ENCODE results near the gene DGKI.

Gene DGKI

DNA sequence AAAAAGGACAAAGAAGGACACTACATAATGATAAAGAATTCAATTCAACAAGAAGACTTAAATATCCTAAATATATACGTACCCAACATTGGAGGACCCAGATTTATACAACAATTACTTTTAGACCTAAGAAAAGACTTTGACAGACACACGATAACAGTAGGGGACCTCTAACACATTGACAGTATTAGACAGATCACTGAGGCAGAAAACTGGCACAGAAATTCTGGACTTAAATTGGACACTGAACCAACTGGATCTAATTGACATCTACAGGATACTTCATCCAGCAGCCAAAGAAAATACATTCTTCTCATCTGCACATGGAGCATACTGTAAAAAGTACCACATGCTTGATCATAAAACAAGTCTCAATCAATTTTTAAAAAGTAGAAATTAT lies 103.8 kb downstream of the DGKI start (continued):
- TF ChIP-seq GLIS2 (tag by site-specific recombination; IDR thresholded peaks at IDR 0.05): no peak
- TF ChIP-seq ZNF571 (tag by site-specific recombination; IDR thresholded peaks at IDR 0.05): no peak
- TF ChIP-seq, protein P1, sequence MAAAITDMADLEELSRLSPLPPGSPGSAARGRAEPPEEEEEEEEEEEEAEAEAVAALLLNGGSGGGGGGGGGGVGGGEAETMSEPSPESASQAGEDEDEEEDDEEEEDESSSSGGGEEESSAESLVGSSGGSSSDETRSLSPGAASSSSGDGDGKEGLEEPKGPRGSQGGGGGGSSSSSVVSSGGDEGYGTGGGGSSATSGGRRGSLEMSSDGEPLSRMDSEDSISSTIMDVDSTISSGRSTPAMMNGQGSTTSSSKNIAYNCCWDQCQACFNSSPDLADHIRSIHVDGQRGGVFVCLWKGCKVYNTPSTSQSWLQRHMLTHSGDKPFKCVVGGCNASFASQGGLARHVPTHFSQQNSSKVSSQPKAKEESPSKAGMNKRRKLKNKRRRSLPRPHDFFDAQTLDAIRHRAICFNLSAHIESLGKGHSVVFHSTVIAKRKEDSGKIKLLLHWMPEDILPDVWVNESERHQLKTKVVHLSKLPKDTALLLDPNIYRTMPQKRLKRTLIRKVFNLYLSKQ (tag by site-specific recombination; IDR thresholded peaks at IDR 0.05; ENCODE audit: borderline replicate concordance): no peak
- TF ChIP-seq ZNF324 (tag by site-specific recombination; IDR thresholded peaks at IDR 0.05): no peak
- TF ChIP-seq, protein P2, sequence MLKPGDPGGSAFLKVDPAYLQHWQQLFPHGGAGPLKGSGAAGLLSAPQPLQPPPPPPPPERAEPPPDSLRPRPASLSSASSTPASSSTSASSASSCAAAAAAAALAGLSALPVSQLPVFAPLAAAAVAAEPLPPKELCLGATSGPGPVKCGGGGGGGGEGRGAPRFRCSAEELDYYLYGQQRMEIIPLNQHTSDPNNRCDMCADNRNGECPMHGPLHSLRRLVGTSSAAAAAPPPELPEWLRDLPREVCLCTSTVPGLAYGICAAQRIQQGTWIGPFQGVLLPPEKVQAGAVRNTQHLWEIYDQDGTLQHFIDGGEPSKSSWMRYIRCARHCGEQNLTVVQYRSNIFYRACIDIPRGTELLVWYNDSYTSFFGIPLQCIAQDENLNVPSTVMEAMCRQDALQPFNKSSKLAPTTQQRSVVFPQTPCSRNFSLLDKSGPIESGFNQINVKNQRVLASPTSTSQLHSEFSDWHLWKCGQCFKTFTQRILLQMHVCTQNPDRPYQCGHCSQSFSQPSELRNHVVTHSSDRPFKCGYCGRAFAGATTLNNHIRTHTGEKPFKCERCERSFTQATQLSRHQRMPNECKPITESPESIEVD (tag by site-specific recombination; IDR thresholded peaks at IDR 0.05): no peak
- TF ChIP-seq ZNF146 (tag by site-specific recombination; IDR thresholded peaks at IDR 0.05): no peak
- TF ChIP-seq PRDM1 (tag by site-specific recombination; IDR thresholded peaks at IDR 0.05): no peak

DNA sequence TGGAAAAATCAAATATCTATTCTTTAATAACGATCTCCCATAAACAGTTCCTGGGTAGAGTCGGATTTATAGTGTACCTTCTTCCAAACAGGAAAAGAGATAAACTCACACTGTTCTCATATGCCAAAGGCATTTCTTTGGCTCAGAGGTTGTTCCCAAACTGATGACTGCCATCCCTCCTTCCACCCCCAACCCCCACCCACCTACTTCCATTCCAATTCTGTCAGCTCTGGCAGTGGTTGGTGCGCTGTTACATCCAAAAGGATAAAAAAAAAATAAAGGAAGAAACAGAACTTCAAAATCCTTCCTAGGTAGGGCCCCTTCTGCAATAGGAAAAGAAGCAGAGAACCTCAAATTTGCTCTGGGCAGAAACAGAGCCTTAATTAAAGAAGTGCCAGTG lies 104.7 kb downstream of the DGKI start:
- H3K4me3 ChIP-seq (ENCODE audit: low read depth, low read length): no peak overlapping the region
- no peak for TF ChIP-seq ZNF555 (tag by site-specific recombination; conservative IDR thresholded peaks at IDR 0.05)
- TF ChIP-seq ZNF157 (tag by site-specific recombination; IDR thresholded peaks at IDR 0.05): no peak
- TF ChIP-seq ZNF76 (tag by site-specific recombination; IDR thresholded peaks at IDR 0.05; ENCODE audit: borderline replicate concordance, low read depth): no peak
- TF ChIP-seq ZNF600 (tag by site-specific recombination; IDR thresholded peaks at IDR 0.05): no peak
- no peak overlapping the region for H3K27ac ChIP-seq (ENCODE audit: extremely low read depth, low read depth, low read length)
- H3K4me1 ChIP-seq (ENCODE audit: control insufficient read depth, insufficient read depth, low read length): no peaks in the 10 kb centered on the region
- CTCF ChIA-PET: interaction anchor here (0.6 kb wide), 1 partner anchor 1178 kb away, joined by 4 read pairs; no protein-coding TSS in a partner anchor
- POLR2A ChIA-PET: no interaction called here
- H3K36me3 ChIP-seq (ENCODE audit: control insufficient read depth in 2 of 2, insufficient read depth in 1 of 2, low read length in 2 of 2): no peaks in the 10 kb centered on the region
- H3K9me3 ChIP-seq (ENCODE audit: control insufficient read depth, insufficient read depth, low read depth, low read length): no peaks in the 10 kb centered on the region

DNA sequence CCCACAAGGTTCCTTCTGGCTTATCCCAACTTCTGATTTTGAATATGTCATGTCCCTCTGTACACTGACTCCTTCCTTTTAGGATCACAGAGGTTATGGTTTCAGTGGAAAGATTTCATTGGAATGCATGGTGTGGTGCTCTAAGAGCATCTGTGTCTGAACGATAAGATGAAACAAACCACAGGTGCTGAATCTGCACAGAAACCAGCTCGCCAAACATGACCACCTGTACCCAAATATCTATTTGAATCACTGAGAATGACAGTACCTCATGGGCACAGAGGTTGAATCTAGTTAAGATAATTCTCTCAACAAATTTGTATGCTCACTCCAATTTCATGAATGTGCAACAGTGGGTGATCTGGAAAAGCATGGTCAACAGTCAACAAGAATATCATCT lies 105.3 kb downstream of the DGKI start:
- ChIA-PET POLR2A (no interaction called here), CTCF (interaction anchor here (0.6 kb wide), 1 partner anchor 1177 kb away, joined by 4 read pairs; no protein-coding TSS in a partner anchor)
- Histone ChIP-seq H3K4me3 (ENCODE audit: low read depth, low read length) (no peak overlapping the region), H3K36me3 (ENCODE audit: control insufficient read depth in 2 of 2, insufficient read depth in 1 of 2, low read length in 2 of 2) (no peaks in the 10 kb centered on the region), H3K9me3 (ENCODE audit: control insufficient read depth, insufficient read depth, low read depth, low read length) (no peaks in the 10 kb centered on the region), H3K4me1 (ENCODE audit: control insufficient read depth, insufficient read depth, low read length) (no peaks in the 10 kb centered on the region), H3K27ac (ENCODE audit: extremely low read depth, low read depth, low read length) (no peak overlapping the region)
- TF ChIP-seq, protein P3, sequence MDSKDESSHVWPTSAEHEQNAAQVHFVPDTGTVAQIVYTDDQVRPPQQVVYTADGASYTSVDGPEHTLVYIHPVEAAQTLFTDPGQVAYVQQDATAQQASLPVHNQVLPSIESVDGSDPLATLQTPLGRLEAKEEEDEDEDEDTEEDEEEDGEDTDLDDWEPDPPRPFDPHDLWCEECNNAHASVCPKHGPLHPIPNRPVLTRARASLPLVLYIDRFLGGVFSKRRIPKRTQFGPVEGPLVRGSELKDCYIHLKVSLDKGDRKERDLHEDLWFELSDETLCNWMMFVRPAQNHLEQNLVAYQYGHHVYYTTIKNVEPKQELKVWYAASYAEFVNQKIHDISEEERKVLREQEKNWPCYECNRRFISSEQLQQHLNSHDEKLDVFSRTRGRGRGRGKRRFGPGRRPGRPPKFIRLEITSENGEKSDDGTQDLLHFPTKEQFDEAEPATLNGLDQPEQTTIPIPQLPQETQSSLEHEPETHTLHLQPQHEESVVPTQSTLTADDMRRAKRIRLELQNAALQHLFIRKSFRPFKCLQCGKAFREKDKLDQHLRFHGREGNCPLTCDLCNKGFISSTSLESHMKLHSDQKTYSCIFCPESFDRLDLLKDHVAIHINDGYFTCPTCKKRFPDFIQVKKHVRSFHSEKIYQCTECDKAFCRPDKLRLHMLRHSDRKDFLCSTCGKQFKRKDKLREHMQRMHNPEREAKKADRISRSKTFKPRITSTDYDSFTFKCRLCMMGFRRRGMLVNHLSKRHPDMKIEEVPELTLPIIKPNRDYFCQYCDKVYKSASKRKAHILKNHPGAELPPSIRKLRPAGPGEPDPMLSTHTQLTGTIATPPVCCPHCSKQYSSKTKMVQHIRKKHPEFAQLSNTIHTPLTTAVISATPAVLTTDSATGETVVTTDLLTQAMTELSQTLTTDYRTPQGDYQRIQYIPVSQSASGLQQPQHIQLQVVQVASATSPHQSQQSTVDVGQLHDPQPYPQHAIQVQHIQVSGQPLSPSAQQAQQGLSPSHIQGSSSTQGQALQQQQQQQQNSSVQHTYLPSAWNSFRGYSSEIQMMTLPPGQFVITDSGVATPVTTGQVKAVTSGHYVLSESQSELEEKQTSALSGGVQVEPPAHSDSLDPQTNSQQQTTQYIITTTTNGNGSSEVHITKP (tag by site-specific recombination; IDR thresholded peaks at IDR 0.05): no peak
- TF ChIP-seq ZNF514 (tag by site-specific recombination; IDR thresholded peaks at IDR 0.05) (no peak), SP2 (tag by site-specific recombination; IDR thresholded peaks at IDR 0.05) (no peak), ZNF621 (tag by site-specific recombination; IDR thresholded peaks at IDR 0.05) (no peak), ZNF426 (tag by site-specific recombination; IDR thresholded peaks at IDR 0.05) (no peak), ZNF785 (tag by site-specific recombination; IDR thresholded peaks at IDR 0.05) (no peak), SCRT2 (tag by site-specific recombination; IDR thresholded peaks at IDR 0.05) (no peak), TRIM28 (IDR thresholded peaks at IDR 0.05; ENCODE audit: borderline replicate concordance, low read length) (no peak), ZNF530 (tag by site-specific recombination; IDR thresholded peaks at IDR 0.05; ENCODE audit: low read depth) (no peak), ZNF747 (tag by site-specific recombination; IDR thresholded peaks at IDR 0.05) (no peak), YY2 (tag by site-specific recombination; IDR thresholded peaks at IDR 0.05) (no peak), ZNF529 (tag by site-specific recombination; IDR thresholded peaks at IDR 0.05; ENCODE audit: insufficient replicate concordance) (no peak), ZNF202 (tag by site-specific recombination; IDR thresholded peaks at IDR 0.05; ENCODE audit: borderline replicate concordance) (no peak), ZNF561 (tag by site-specific recombination; IDR thresholded peaks at IDR 0.05; ENCODE audit: borderline replicate concordance) (no peak), SP3 (tag by site-specific recombination; IDR thresholded peaks at IDR 0.05) (no peak)
- TF ChIP-seq, protein P4, sequence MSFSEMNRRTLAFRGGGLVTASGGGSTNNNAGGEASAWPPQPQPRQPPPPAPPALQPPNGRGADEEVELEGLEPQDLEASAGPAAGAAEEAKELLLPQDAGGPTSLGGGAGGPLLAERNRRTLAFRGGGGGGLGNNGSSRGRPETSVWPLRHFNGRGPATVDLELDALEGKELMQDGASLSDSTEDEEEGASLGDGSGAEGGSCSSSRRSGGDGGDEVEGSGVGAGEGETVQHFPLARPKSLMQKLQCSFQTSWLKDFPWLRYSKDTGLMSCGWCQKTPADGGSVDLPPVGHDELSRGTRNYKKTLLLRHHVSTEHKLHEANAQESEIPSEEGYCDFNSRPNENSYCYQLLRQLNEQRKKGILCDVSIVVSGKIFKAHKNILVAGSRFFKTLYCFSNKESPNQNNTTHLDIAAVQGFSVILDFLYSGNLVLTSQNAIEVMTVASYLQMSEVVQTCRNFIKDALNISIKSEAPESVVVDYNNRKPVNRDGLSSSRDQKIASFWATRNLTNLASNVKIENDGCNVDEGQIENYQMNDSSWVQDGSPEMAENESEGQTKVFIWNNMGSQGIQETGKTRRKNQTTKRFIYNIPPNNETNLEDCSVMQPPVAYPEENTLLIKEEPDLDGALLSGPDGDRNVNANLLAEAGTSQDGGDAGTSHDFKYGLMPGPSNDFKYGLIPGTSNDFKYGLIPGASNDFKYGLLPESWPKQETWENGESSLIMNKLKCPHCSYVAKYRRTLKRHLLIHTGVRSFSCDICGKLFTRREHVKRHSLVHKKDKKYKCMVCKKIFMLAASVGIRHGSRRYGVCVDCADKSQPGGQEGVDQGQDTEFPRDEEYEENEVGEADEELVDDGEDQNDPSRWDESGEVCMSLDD (tag by site-specific recombination; IDR thresholded peaks at IDR 0.05): no peak
